ENCODE data around the gene HID1.
"Not testable (repeated sequence)": the region's sequence is repeated elsewhere in the genome, so short reads cannot be mapped to it uniquely, and the experiment has no call there.

Gene HID1

DNA sequence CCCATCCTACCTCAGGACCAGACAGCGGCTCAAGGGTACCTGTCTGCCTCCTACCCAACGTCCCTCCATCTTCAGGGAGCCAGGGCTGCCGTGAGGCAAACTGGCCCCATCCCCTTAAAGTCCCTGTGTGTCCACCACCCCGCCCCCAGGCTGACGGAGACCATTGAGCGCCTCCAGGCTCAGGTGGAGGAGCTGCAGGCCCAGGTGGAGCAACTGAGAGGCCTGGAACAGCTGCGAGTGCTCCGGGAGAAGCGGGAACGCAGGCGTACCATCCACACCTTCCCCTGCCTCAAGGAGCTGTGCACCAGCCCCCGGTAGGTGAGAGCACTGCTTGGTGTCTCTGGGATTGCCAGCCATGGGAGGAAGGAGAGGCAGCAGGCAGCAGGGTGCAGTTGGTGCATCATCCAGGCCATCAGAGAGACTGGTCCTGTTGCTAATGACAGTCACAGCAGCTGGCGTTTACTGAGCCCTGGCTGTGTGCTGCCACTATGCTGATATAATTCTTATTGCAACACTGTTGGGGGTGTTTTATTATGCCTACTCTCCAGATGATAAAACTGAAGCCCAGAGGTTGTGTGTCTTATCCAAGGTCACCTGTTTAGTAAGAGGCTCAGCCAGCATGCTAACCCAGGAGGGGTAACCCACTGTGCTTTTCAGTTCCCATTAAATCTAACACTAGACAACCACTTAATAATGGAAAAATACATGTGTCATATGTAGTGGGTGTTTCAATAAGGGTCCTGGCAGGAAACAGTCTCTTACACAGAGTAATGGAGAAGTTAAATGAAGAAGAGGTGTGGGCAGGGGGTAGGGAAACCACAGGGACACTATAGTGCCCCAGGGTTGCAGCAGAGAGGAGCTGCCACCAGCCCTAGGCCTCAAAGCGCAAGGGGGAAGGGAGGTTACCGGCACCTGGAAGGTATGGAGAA, 29.6 kb upstream of the HID1 start:
- DNase-seq: no peak

DNA sequence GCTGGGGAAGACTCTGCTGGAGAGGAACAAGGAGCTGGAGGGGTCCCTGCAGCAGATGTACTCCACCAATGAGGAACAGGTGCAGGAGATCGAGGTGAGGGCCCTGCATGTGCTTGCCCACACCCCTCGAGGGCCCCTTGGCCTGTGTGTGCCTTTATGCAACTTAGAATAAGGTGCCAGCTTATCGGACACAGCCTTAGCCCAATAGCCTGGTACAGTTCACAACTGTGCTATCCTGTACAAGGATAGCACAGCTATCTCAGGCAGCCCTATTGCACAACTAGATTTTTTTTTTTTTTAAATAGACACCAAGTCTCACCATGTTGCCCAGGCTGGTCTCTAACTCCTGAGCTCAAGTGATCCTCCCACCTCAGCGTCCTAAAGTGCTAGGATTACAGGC, 27.0 kb upstream of the HID1 start:
- no peak for DNase-seq

DNA sequence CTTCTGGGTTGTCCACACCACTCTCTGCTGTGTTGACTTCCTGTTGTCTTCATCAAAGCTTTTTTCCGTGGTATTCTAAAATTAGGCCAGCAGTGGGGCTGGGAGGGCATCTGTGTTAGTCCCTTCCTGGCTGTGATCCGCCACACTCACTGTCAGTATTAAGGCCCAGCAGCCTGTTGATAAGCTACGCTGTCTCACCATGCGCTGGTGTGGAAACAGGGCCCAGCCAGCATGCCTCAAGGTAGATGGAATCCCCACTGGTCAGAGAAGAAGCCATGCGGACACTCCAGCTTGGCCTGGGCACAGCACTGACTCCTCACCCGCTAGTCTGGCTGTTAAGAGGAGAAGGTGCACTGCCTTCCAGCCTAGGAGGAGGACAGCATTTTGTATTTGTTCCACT, 26.2 kb upstream of the HID1 start:
- DNase-seq: no peak

DNA sequence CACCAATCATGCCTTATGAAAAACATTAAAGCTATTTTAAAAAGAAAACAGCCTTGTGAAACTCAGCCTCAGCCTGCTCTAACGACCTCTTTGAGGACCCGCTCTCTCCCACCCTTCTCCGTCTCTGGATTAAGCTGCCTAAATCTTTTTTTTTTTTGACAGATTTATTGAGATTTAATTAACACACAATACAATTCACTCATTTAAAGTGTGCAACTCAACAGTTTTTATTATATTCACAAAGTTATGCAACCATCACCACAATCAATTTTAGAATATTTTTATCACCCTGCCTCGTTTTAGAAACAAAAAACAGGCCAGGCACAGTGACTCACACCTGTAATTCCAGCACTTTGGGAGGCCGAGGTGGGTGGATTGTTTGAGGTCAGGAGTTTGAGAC, 23.3 kb upstream of the HID1 start:
- DNase-seq: no peak

DNA sequence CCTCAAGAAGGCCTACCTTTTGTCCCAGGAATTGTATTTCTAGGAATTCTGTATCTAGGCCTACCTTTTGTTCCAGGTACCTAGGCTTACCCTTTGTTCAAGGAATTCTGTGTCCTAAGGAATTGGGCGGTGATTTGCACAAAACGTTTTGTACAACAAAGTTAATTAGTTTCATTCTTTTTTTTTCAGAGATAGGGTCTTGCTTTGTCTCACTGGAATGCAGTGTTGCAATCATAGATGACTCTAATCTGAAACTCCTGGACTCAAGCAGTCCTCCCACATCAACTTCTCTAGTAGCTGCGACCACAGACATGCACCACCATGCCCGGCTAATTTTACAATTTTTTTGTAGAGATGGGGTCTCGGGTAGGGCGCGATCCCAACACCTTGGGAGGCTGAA, 21.9 kb upstream of the HID1 start:
- no peak for DNase-seq

DNA sequence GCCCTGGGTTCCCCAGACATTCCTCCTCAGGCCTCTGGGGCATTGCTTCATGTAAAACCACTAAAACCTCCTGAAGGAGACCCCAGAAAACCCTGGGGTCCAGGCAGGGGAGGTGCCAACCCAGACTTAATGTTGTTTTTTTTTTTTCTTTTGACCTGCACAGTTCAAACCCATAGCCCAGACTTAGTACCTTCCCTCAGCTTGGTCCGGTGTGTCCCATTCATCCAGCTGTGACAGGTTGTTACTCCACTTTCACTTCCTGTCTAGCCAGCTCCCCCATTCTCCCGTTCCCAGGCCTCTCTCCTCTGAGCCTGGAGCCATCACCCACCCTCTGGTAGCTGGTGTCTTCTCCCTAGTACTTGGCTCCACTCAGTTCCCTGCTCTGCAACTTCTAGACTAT, 19.7 kb upstream of the HID1 start:
- no peak for DNase-seq

DNA sequence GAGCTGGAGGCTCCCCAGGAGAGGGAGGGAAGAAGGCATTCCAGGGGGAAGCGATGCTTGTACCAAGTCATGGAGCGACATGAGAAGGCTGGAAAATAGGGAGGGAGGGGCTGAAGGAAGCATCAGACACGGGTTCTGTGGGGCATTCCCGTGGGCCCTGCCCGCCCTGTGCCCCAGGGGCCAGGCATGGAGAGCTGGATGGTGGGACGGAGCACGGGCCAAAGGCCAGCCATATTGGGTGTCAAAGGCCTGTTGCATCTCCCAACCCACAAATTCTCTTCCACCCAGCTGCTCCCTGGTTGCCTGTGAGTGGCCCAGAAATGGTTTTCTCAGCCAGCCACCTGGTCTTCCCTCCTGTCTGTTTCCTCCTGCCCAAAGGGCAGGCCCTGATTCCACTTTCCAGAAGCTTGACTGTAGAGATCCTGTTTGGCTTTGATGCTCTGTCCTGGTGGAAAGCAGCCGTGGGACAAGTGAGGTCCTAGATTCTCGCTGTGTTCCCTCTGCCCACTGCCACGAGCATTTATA, 18.1 kb upstream of the HID1 start:
- DNase-seq: no peak

DNA sequence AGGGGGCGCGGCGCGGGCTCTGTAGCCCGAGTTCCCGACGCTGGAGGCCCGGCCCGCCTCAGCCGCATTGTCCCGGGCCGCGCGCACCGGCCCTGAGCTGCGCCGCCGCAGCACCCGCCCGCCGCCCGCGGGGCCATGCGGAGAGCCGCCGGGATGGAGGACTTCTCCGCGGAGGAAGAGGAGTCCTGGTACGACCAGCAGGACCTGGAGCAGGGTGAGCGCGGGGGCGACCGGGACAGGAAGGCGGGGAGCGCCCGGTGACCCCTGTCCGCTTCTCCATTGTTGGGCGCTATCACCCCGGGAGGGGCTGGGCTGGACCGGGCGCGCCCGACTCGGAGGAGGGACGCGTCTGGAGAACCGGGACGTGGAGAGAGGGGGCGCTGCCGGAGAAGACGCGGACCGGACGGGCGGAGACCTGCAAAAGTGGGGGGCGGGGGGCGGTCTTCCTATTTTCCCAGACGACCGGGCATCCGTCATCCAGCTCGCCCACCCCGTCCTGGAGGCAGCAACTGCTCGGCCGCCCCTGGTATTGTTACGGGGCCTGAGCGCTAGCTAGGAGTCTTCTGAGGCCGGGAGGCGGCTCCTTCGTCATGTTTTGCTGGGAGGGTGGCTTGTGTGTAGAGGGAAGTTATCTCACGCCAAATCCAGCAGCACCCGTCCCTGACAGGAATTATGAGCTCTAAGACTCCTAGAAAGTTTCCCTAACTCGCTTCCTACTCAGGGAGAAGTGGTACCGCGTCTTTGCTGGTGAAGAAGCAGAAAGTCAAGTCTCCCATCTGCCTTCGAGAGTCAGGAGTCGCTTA, 15.6 kb upstream of the HID1 start:
- peak; percentile 16 for DNase-seq

DNA sequence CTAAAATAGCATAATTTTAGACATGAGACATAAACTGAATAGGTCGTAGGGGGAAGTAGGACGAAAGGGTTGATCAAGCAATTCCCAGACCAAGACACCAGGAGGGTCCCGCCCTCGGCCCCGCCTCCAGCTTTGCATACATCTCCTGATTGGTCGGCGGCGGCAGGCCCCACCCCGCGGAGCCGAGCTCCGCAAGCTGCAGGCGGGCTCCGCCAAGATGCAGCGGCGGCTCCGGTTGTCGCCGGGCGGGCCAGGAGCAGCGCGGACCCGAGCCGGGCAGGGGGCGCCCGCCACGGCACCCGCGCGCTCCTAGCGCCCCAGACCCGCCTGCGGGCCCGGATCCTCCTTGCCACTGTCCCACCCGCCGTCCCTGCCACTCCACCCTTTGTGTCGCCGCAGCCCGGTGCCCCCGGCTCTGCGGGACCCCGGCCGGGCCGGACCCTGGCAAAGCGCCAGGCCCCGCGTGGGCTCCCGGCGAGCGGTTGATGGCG, 14.9 kb upstream of the HID1 start, which contains the start of gene CDR2L:
Gene CDR2L, plus strand, starts transcription at position 215 of the 491 bp plus-strand sequence. CDS start 412 bp downstream, outside the sequence.
- DNase-seq: peak; percentile 91

DNA sequence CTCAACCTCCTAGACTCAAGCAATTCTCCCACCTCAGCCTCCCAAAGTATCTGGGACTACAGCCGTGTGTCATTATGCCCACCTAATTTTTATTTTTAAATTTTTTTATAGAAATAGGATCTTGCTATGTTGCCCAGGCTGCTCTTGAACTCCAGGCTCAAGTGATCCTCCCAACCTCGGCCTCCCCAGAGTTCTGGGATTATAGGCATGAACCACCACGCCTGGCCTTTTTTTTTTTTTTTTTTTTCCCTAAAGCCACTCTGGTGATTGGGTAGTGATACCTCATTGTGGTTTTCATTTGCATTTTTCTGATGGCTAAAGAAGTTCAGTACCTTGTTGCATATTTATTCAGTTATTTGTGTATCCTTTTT, 13.6 kb upstream of the HID1 start:
- DNase-seq: no peak

DNA sequence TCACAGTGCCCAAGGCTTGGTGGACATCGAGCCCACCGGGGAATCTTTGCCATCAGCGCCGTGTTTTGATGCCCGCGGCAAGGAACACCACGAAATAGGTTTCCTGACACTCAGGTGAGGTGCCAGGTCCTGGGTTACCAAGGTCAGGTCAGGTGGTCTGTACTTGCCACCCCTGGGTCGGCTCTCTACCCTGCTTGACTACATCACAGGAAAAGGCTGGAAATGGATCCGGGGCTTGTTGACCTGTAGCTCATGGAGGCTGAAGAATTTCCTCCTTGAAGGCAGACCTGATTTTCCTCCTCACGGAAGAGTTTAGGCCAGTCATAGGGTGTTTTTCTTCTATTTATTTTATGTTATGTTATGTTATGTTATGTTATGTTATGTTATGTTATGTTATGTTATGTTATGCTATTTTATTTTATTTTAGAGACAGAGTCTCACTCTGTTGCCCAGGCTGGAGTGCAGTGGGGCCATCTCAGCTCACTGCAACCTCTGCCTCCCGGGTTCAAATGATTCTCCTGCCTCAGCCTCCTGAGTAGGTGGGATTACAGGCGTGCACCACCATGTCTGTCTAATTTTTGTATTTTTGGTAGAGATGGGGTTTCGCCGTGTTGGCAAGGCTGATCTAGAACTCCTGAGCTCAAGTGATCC, 10.2 kb upstream of the HID1 start:
- DNase-seq: not testable (repeated sequence)

DNA sequence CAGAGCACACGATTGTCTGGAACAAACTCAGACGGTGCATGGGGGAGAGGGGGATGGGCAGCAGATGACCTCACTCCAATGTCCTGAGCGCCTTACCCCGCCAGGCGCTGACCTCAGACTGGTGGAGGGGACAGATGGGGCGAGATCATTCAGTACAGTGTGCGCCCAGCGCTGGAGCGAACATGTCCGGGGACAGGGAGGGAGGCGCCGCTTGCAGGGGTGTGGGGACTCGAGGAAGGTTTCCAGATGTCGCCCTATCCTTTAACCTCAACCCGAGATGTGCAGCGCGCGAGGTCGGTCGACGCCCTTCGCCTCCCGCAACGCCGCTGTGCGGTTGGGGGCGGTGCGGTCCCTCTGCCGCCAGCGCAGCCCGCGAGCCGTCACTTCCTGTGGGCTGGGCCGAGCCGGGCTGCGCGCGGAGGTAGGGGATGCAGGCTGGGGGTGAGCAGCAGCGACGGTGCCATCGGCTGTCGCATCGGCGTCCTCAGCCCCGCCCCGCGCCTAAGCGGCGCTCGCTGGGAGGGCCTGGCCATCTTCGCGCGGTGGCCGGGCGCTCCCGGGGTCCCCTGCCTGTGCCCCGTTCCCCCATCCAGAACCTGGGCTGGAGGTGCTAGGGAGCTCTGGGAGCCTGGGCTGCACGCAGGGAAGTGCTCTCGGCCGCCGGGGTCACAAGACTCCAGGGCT, 9.6 kb upstream of the HID1 start:
- DNase-seq: peak; percentile 77

DNA sequence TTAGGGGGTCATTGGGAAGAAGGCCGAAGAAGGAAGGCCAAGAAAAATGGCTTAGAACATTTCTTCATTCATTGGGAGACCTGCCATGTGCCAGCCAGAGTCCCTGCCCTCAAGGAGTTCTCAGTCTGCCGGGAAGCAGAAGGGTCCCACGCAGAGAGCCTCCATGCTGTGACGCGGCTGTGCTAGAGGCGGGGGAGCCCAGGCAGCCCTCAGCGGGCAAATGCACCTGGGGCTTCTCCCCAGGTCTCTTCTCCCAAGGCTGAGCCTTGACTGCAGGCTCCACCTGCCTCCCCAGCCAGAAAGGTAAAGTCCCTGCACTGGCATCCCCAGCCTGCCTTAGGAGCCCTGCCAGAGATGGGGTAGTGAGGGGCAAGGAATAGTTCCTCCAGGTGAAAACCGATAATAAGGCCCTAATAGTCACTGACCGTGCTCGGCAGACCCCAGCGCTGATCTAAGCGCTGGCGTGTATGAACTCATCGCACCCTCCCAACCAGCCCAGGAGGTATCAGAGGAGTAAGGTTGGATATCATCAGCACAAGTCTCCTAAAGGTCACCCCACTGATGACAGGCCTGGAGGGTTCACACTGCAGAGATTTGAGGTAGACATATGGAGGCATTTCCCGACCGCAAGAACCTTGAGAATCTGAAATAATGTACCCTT, 8.9 kb upstream of the HID1 start:
- no peak for DNase-seq

DNA sequence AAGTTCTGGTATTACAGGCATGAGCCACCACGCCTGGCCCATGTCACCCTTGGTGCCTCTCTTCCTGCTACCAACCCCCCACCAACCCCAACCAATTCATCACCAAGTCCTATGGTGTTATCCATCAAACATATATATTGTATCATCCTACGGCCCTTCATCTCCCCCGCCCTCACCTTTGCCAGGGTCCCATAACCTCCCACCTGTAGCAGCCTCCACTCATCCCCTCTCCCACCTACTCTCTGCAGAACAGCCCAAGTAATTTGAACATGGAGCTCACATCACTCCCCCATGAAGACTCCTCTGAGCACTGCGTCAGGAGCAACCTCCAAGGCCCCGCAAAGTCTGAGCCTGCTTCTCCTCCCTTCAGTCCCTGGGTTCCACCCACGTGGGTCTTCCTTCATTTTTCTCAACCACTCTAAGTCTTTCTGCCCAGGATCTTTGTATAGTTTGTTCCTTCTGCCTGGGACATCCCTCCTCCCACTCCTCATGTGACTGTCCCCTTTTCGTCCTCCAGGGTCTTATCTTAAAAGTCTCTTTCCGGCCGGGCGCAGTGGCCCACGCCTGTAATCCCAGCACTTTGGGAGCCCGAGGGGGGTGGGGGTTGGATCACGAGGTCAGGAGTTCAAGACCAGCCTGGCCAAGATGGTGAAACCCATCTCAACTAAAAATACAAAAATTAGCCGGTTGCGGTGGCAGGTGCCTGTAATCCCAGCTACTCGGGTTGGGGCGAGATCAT, 7.0 kb upstream of the HID1 start:
- DNase-seq: no peak

DNA sequence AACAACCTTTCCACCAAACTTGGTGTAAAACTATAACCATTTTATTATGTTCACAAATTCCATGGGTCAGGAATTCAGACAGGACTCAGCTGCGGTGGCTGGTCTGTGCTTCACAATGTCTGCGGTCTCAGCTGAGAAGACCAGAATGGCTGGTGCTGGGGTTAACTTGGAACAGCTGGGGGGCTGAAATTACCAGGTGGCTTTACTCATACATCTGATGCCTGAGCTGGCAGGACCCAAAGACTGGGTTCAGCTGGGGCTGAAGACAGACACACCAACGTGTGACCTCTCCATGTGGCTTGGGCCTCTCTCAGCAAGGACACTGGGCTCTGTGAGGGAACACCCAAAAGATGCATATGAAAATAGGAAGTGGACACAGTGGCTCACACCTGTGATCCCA, 5.7 kb upstream of the HID1 start:
- DNase-seq: no peak

DNA sequence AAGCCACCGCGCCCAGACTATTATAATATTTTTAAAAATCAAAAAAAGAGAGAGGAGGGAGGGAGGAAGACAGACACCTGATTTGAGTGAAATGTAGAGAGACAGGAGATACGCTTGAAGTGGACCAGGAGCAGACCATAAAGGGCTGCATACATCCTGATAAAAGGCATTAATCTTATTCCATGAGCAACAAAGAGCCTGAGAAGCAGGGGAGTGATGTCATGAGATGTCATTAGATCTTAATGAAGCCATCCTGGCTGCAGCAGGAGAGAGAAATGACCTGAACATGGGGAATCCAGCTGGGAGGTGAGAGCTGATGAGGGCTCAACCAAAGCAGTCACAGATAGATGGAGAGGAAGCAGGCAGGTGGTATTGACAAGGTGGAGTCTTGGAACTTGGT, 5.2 kb upstream of the HID1 start:
- no peak for DNase-seq

DNA sequence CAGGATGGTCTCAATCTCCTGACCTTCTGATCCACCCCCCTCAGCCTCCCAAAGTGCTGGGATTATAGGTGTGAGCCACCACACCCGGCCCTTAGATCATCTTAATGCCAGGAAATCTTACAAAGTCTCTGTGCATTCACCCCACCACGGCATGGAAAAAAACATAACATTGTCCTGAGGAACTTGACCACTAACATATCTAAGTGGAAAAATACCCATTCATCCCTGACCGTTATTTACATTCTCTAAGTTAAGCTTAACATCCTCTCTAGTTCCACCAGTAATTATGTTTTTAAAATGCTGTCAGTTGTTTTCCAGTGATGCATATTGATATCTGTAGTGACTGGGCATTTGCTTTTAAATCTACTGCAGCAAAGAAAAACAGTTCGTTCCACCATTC, 3.4 kb upstream of the HID1 start:
- DNase-seq: no peak

DNA sequence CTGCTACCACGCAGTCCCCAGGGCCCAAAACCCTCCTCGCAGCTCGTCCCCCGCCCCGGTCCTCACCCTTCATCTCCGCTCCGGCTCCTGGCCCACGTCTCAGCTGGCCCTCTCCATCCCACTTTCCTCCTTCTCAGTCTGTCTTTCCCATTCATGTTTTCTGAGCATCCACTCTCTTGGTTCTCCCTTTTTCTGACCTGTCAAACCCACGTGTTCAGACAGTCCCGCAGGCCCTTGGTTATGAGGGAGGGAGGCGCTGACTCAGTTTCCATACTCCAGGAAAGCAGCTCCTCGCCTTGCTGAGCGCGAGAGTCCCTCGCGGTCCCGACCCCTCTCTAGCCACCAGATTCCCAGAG, 392 bp upstream of the HID1 start:
- DNase-seq: no peak

DNA sequence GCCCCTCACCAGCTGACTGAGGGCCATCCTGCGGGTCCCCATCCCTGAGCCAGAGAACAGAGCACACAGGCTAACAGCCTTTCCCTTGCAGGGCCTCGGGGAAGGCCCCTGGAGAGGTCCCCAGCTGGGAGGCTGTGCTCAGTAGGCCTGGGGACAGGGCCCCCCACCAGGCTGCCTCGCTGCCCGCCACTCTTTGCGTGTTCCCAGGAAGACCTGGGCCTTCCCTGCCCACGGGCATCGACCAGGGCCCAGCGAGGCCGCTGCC, 785 bp downstream of the HID1 start:
- DNase-seq: no peak

DNA sequence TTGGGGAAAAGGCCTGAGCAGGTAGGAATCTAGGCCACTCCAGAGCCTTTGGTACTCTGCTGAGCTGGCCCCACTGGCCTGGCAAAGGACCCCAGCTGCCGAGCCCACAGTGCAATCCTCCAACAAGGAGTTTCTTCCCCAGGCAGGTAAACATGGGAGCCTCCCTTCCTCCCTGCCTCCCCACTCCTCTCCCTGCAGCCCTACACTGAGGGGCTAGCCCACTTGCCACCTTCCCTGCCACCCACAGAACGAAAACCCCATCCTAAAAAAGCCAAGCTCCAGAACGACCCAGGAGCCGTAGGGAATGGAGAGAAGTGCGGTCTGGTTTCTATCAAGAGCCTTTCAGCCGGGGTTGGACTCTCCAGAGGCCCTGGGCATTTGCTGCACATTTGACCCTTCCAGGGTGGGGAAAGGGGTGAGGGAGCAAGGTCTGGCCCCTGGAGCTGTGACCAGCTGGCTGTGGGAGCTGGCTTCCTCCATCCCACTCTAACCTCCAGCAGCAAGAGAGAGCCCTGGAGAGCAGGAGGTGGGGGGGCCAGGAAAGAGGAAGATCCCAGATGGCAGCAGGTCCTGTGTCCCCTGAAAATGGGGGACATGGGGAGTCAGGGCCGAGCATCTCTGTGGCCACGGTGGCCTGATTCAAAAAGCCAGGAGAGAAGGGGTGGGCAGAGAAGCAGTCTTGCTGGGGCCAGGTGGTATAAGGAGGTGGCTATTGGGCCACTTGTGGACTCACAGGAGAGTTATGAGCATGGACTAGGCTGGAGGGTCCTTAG, 1.3 kb downstream of the HID1 start:
- no peak for DNase-seq

DNA sequence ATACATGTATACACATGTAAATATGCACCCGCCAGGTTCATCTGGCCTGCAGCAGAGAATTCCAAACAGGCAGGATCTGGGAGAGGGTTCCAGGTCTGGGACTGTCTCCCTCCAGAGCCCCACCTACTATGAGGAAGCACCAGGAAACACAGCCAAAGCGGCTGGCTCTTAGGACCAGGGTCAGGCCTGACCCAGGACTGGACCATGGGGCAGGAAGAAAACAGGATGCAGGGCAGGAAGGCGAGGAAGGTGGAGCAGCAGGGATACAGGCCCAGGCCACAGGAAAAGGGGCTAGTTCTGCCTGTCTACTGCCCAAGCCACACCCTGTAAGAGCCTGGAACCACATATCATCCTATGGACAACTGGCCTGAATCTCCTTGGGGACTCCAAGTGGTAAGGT, 2.2 kb downstream of the HID1 start:
- no peak for DNase-seq

Data from T-helper 9 cell (primary cell).